Fibroblast of mammary gland (primary cell): ENCODE results near the gene GGT5.
"Not testable (repeated sequence)": the region's sequence is repeated elsewhere in the genome, so short reads cannot be mapped to it uniquely, and the experiment has no call there.

ENCODE experiments used
- DNase-seq: peaks from one replicate; pipeline ENCODE4 v3.0.0-alpha.2; 2010; ENCODE audit warnings: low read depth
- H3K4me3 ChIP-seq: 2 replicates; pipeline ENCODE4 v1.5.1; 2011; ENCODE audit warnings: low read depth, mild to moderate bottlenecking, low read length, moderate library complexity; ENCODE audit not compliant: control insufficient read depth
- CTCF ChIP-seq: conservative IDR thresholded peaks from 2 replicates; pipeline ENCODE4 v1.5.1; 2011; ENCODE audit warnings: low read depth, low read length, inconsistent platforms; ENCODE audit not compliant: control insufficient read depth, insufficient read depth

Gene GGT5

GRCh38 chr22:24285245-24285644 is 40.4 kb upstream of the GGT5 start:
- no peak for DNase-seq
- no peak overlapping the region for H3K4me3 ChIP-seq
- no peak for TF ChIP-seq CTCF

- DNase-seq = peak; percentile 53
- no peak overlapping the region for H3K4me3 ChIP-seq
- TF ChIP-seq CTCF = no peak
Observed at GRCh38 chr22:24284747-24285203, 39.9 kb upstream of the GGT5 start.

- H3K4me3 ChIP-seq = no peak overlapping the region
- DNase-seq = no peak
- TF ChIP-seq CTCF = no peak
Observed at GRCh38 chr22:24282401-24282800, 37.5 kb upstream of the GGT5 start.

- not testable (repeated sequence) for DNase-seq, H3K4me3 ChIP-seq
Observed at GRCh38 chr22:24280363-24280762, 35.5 kb upstream of the GGT5 start.

- H3K4me3 ChIP-seq, DNase-seq: not testable (repeated sequence)
Observed at GRCh38 chr22:24274696-24275405, 30.0 kb upstream of the GGT5 start.

- not testable (repeated sequence) for DNase-seq, H3K4me3 ChIP-seq
Observed at GRCh38 chr22:24273906-24274305, 29.0 kb upstream of the GGT5 start.

GRCh38 chr22:24273031-24273430 is 28.1 kb upstream of the GGT5 start:
- not testable (repeated sequence) for DNase-seq, H3K4me3 ChIP-seq

GRCh38 chr22:24271386-24271854 is 26.5 kb upstream of the GGT5 start:
- peak; percentile 42 for DNase-seq
- peak overlapping the region; percentile 94 for H3K4me3 ChIP-seq
- no peak for TF ChIP-seq CTCF
